NCI-H187 (cell line): ENCODE data around the gene KDM2B.
A peak's percentile ranks its signal among the peaks of the same experiment; 100 is the strongest.

Experiments used
- DNase-seq, 2 experiments: peaks; one replicate each; lab custom pipeline; 2025; lab: John Stamatoyannopoulos, UW

Gene KDM2B

DNA sequence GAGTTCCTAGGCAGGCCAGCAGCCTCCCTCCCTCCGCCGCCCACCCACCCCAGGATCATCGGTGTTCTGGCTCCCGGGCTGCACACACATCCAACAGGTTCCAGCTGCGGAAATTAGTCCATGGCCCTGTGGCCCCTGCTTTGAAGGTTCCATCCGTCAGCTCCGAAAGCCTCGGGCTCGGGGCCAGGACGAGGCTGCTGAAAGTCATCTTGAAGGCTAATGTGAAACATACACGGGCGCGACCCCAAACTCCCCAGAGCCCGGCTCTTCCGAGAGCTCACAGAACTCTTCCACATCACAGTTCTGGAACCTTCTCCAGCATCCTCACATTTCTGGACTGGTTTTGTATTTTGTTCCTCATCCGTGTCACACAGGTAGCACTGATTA lies 19.8 kb downstream of the KDM2B start:
- DNase-seq: no peak

DNA sequence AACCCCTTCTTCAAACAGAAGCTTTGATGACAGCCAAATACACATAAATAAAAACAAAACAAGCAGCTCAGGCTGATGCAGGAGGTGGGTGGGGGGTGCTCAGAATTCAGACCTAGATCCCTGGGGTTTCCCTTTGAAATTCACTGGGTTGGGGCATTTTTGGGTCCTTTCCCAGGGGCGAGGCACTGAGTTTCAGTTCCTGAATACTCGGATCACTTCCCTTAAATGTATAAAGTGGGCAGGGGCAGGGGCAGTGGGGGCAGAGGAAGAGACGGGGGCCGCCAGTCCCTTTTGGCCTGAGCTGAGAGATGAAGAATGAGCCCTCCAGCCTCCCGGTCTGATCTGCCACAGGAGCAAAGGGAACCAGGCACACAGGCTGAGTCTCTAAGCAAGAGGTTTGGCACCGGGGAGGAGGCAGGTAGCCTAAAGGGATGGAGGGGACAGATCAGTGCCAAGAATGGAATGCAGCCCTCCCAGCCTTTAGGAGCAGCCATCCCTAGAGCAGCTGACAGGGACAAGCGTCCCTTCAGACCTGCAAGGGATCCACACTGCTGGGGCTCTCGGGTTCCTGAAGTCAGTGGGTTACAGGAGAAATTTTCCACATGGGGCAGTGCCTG lies 20.3 kb downstream of the KDM2B start:
- no peak for DNase-seq

DNA sequence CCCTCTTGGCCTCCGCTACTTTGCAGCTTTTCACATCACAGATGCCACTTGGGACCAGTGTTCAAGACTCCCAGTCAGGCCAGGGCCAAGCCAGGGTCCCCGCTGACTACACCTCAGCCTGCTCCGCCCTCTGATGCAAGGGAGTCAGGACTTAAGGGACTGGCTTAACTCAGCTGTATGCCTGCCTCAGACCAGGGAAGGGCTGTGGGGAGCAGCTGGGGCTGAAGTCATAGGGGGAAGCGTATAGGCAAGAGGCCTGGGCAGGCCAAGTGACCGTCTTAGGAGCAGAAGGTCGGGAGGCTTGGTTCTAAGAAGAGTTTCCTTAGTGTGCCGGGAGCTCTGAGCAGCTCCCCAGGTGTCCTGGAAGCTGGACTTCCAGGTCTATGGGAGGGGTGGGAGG lies 21.9 kb downstream of the KDM2B start:
- DNase-seq: no peak

DNA sequence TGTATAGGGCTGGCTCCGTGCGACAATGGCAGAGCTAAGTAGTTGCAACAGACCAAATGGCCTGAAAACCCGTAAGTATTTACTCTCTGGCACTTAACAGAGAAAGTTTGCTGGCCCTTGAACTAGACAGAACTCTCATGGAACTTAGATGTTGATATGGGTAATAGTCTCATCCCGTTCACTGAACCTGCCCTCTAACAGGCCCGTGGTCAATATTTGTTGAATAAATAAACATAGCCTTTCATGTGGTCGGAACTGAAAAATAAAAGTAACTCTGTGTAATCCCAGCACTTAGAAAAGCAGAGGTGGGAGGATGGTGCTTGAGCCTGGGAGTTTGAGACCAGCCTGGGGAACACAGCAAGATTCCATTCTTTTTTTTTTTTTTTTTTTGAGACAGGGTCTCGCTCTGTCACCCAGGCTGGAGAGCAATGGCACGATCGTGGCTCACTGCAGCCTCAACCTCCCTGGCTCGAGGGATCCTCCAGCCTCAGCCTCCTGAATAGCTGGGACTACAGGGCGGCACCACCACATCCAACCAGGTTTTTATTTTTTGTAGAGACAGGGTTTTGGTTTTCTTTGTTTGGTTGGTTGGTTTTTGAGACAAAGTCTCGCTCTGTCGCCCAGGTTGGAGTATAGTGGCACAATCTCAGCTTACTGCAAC lies 29.7 kb downstream of the KDM2B start:
- no peak for DNase-seq

DNA sequence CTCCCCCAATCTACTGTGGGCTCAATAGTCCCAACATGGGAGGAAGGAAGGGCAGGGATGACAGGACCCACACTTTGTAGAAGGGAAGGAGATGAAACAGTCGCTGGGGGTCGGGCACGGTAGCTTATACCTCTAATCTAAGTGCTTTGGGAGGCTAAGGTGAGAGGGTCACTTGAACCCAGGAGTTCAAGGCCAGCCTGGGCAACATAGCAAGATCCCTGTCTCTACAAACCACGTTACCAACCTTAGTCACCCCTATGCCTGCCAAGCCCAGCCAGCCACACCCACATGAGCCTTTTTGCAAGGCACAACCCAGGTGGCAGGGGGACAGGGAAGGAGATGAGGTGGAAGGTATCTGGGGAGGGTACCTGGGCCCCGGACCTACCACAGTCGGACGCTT lies 31.7 kb downstream of the KDM2B start:
- DNase-seq: no peak

DNA sequence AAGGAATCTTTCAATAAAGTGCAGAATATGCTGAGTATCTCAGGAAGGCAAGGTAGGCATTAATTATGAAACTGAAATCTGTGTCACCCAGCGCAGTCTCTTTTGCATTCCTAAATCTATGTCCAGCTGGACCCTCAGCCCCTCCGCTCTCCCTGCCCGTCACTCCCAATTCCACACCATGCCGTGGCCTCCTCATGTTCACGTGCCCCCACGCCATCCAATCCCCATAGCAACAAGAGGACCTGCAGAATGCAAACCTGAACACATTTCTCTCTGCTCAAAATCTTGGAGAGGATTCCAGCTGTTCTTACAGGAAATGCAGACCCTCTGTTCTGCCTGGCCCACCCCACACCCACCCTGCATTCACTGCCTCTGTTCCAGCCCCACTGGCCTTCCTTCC lies 35.3 kb downstream of the KDM2B start:
- no peak for DNase-seq

DNA sequence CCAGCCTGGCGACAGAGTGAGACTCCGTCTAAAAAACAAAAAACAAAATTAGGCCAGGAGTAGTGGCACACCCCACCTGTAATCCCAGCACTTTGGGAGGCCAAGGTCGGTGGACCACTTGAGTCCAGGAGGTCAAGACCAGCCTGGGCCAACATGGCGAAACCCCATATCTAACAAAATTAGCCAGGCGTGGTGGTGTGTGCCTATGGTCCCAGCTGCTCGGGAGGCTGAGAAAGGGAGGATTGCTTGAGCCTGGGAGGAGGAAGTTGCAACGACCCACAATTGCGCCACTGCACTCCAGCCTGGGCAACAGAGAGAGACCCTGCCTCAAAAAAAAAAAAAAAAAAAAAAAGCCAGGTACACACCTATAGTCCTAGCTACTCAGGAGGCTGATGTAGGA lies 37.0 kb downstream of the KDM2B start:
- DNase-seq: no peak

DNA sequence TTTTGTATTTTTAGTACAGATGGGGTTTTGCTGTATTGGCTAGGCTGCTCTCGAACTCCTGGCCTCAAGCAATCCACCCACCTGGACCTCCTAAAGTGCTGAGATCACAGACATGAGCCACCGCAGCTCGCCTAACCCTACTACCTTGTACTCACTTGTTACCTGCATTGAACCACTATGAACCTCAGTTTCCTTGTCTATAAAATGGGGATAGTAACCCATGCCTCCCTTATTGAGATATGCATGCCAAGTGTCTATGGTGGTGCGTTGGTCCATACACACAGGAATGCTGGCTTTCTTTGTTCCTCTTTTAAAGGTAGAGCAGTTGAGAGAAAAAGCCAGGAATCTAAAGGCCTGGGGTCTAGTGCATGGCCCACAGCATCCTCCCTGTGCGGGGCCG lies 40.9 kb downstream of the KDM2B start:
- no peak for DNase-seq

DNA sequence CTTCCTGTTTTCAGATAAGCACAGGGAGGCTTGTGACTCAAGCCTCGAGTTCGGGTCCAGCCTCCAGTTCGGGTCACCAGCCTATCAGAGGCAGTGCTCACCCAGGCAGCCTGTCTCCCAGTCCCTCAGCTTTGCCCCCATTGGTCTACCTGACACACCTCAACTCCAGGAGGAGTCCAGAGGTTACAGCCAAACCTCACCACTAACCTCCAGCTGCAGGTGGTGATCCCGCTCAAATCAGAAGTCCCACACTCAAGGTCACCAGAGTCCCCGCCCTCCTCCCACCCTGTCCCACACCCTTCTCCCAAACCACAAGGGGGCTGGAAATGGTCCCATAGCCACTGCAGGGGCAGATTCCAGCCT lies 42.1 kb downstream of the KDM2B start:
- no peak for DNase-seq

DNA sequence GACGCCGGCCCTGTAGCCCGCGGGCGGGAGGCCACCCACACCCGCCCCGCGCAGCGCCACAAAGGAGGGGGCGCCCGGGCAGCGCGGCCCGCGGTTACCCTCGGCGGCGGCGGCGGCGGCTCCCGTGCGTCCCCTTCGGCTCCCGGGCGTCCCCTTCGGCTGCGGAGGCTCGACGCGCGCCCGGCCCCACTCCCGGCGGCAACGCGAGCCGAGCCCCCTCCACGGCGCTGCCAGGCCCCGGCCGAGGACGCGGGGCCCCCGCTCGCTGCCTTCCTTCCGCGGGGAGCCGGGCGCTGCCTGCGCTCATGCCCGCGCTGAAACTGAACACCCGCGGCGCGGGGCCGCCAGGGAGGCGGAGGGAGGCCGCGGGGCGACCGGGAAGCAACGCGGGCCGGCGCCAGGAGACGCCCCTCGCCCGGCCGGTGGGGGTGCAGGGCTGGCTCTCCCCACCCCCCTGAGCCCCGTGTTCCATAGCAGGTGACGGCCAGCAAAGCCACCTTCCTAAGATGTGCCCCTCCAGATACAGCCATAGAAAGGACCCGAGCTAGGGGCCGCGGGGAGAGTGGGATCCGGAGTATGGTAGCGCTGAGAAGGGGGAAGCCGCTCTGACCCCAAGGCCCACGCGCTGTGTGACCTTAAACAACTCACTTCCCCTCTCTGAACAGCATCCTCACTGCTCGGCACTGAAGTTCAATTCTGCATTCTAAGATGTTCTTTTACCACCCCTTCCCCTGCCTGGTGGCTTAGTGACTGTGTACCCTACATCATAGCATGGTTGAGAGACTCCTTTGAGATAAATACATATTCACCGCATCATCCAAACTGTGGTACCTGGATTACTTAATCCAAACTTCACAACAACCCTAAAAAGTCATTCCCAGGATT lies 42.8 kb downstream of the KDM2B start:
- DNase-seq: no peak

DNA sequence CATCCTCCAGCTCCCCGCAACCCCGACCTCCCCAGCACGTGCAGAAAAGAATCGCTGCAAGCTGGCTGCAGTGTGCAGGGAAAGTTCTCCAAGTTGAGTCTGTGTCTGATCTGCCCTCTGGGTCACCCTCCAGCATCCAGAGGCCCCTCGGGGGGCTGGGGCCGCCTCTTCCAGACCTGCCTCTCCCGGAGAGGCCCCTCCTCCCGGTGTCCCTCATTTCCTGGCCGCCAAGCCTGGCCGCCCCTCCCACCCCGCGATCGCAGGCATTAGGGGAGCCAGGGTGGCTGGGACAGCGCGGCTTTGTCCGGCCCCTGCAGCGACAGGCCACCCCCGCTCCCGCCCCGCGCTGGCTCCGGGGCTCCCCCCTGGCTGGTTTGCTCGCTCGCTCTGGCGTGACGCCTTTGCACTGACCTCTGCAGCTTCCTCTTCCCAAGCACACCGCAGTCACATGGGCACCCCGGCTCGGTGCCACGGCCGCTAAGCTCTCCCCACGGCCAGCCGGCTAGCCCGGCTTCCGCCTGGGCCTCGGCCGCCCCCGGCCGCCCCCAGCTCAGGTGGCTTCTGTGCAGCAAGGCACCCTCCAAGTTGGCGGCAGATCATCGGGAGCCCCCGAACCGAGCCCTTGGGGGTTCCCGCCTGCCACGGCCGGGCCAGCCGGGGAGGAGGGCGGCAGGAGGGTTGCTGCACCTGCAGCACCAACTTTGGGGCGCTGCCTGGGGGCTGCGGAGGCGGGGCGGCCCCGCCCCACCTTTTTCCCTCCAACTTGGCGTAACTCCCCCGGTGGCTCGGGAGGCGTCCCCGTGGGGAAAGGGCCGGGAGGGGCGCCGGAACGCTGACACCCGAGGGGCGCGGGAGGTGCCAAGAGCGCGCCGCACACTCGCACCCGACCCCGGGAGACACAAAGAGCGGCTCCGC lies 43.7 kb downstream of the KDM2B start:
- DNase-seq: peak in 1 of 2 experiments; percentile 38

DNA sequence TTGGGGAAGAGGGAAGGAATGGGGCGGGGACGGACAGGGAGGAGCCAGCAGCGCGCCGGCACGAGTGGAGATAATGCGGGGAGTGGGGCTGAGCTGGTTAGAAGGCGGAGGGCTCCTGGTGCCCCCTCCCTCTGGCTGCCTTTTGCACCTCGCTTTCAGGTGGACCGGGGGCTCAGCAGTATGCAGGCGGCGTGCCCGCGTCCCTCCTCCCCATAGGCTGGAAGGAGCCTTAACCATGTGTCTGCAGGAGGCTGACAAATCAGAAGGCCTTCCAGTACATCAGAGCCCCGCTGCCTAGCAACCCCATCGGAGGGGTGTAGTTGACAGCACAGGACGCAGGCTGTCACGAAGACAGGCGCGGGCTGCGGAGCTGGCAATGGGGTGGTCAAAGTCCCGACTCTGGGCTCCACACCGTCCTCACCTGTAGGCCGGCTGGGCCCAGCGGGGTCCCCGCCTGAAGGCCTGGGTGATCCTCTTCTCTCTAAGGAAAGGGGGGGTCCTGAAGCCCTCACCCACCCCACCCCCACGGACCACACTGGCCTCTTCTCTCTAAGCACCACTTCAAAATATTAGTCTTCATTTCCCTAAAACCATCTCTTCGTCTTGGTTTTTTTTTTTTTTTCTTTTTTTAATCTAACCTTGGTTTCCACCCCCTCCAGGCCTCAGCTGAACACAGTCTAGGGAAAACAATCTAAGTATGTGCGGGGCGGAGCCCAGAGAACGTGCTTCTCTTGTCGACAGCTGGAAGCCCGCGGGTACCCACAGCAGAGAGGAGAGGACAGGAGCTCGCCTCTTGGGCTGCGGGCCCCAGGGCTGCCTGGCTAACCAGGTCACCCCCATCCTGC lies 44.5 kb downstream of the KDM2B start:
- peak; percentile 72 to 80 for DNase-seq

DNA sequence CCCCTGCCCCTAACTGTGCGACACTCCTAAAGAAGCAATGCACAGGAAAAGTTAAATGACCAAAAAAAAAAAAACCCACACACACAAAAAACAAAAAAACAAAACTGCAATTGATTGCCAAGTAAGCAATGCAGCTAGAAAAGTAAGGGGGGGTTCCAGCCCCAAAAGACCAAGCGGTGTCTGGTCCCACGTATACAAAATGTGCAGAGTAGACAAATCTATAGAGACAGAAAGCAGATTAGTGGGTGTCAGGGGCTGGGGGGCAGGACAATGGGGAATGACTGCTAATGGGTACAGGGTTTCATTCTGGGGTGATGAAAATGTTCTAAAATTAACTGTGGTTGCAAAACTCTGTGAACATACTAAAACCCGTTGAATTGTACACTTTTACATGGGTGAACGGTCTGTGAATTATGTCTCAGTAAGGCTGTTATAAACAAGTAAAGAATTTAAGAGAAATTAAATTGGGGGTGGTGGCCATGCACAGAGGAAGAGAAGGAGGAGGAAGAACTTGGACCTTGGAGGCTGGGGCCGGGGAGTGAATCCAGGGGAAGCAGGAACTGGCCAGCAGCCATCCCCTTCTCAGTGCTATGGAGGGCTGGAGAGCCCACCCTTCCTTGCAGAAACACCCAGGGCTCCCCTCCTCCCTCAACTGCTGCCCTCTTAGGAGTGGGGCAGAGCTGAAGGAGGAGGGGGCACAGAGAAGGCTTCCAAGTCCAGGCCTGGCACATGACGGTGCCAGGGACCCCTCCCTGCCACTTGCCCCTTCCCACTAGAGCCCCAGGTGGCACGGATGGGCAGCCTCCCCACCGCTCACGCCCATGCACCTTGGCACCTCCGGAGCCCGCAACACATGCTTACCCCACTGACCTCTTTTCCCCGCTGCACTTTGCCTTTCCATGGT lies 45.4 kb downstream of the KDM2B start:
- no peak for DNase-seq

DNA sequence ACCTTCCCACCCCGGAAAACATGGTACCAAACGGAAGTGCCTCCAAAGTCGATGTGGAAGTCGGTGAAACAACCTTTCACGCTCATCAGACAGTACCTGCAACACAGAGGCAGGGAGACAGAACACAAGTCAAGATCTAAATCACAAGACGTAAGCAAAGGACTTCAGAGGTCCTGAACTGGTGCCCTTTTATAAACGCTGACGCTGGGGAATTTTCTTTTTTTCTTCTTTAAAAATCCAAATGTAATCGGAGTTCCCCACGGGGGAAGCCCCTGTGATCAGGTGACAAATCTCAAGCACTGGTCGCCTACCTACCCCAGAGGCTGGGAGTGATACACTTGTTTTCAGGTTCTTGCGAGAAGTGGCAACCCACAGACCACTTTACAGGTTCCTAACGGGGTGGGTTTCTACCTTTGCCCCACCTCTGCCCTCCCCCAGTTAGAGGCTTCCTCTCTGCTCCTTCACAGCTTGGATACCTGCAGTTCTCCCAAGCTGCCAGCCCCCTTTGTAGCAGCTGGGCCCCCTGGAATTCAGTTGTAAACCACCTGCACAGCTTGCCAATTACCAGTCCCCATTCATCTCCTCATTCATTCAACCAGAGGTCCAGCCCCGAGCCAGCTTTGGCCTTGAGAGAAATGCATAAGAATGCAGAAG lies 46.2 kb downstream of the KDM2B start:
- DNase-seq: no peak

DNA sequence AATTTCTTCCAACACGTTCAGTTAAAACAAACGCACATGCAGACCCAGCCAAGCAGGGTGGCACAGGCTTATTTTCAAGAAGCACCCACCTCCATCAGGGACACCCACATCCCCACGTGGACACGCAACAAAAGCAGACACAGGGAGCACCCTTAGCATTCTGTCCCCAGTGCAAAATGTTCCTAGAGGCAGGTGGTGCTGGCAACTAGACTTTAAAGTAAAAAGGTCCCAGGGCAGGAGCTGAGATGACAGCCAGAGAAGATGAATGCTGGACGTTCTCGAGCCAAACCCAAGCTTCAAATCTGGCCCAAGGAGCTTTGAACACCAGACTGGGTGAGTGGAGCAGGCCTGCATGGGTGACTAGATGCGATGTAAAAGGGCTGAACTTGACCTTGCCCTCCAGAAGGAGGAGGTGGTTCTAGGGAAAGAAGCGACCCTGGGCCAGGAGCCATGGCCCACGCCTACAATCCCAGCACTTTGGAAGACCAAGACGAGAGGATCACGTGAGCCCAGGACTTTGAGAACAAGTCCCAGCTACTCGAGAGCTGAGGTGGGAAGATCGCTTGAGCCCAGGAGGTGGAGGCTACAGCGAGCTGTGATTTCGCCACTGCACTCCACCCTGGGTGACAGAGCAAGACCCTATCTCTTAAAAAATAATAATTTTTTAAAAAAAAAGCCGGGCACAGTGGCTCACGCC lies 47.3 kb downstream of the KDM2B start:
- no peak for DNase-seq

DNA sequence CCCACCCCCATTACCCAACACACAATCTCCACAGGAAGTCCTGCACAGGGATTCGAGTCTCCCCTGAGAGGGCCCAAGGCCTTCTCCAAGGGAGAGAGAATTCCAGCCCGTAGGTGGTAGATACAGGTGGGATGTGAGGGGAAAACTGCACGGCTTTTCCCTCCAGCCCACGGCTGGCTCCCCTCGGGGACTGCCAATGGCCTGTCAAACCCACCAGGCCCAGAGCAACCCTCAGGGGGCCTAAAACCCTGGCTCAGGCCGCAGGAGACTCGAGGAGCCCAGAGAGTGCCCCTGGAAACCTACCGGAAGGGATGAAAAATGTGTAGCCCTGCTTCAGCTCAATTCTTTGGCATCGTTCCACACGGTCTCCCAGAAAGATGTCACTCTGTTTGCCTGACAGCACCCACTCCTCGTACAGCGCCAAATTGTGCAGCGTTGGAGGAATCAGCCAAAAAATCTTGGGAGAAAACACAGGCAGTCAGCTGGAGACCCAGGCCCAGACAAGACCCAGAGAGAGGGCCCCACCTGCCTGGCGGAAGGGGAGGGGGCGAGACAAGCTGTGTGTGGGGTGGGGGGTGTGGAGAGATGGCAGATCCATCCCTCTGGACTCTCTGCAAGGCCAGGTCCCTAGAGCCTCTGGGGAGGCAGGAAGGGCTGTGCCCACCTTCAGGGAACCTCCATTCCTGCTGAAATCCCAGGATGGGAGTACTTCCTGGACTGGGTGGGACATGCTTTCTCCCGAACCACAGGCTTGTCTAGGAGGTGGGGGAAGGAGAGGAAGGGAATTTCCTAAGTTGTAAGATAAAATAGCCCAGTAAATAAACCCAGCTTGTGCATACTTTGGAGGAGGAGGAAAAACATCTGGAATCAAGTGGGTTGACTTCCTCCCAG lies 48.1 kb downstream of the KDM2B start:
- DNase-seq: no peak

DNA sequence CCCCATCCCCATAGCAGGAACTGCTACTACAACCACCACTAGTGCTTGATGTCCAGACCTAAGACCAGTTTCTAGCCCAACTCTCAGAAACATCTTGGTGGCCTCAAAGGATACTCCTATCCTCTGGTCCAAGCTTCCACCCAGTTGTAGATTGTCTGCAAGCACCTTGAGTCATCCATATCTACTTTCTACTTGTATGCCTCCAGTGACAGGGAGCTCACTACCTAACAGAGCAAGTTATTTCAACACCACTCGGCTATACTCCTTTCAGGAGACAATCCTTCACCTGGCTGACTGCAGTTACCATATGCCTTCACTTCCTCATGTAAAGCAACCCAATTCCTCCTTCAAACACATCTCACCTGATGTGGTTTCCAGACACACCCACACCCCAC lies 49.5 kb downstream of the KDM2B start:
- DNase-seq: no peak
